Uterus (tissue), 4 donors: ENCODE measurements around the gene MAP7D2. TPM values are rescaled to one million over a fixed set of nuclear protein-coding genes. Genes with fewer than 3 reads are reported as not detected.
A peak's percentile ranks its signal among the peaks of the same experiment; 100 is the strongest.

Source experiments
- DNase-seq, 2 donors: peaks; one replicate each; pipeline ENCODE4 v3.0.0-alpha.2; 2019 to 2020
- H3K27ac ChIP-seq, 2 donors: fragments of 200-600 bp; sonication (generic); 1 replicate in 1 of 2; 2 replicates in 1 of 2; pipeline ENCODE4 v1.5.1; 2016 to 2018
- H3K27me3 ChIP-seq, 2 donors: fragments of 200-600 bp; sonication (generic); one replicate each; pipeline ENCODE4 v1.5.1; 2018 to 2019; ENCODE audit warnings: control low read depth in 1 of 2
- H3K36me3 ChIP-seq, 2 donors: fragments of 200-600 bp; sonication (generic); one replicate each; pipeline ENCODE4 v1.5.1; 2019; ENCODE audit warnings: control low read depth in 1 of 2
- H3K4me1 ChIP-seq, 2 donors: fragments of 200-600 bp; sonication (generic); one replicate each; pipeline ENCODE4 v1.5.1; 2018 to 2019; ENCODE audit warnings: control low read depth in 1 of 2
- H3K4me3 ChIP-seq, 2 donors: fragments of 200-600 bp; sonication (generic); 1 replicate in 1 of 2; 2 replicates in 1 of 2; pipeline ENCODE4 v1.5.1; 2018 to 2019; ENCODE audit warnings: mild to moderate bottlenecking in 1 of 2
- H3K9me3 ChIP-seq, 2 donors: fragments of 200-600 bp; sonication (generic); one replicate each; pipeline ENCODE4 v1.5.1; 2019; ENCODE audit warnings: control low read depth in 1 of 2
- CTCF ChIP-seq, 4 experiments: fragments of 200-600 bp in 2 of 4; fragments of 450-650 bp in 2 of 4; sonication (generic) in 2 of 4; IDR thresholded peaks; one replicate each; pipeline ENCODE4 v1.5.1; 2016 to 2019; ENCODE audit warnings: antibody characterized with exemption in 4 of 4, mild to moderate bottlenecking in 2 of 4, moderate library complexity in 1 of 4
- POLR2A ChIP-seq, 2 donors: fragments of 450-650 bp; IDR thresholded peaks; one replicate each; pipeline ENCODE4 v1.6.1; 2016; ENCODE audit warnings: antibody characterized with exemption in 2 of 2, mild to moderate bottlenecking in 1 of 2, moderate library complexity in 1 of 2
- intact Hi-C: fragments of 100-400 bp; cut with DNase I; formaldehyde crosslinking; loops from one replicate; pipeline ENCODE4 v1.15.1; 2023; ENCODE audit warnings: low total_unique reads
- total RNA-seq, 4 donors: library from RNA; depleted of rRNA in 3 of 4; stranded (reverse); fragments of >200 nt in 3 of 4; gene quantifications; one replicate each; pipeline versions ENCODE4 v1.1.0 to v1.2.4, GENCODE V29; 2014 to 2023
- donor health status: DM: yes; HTN: yes; CAD: no.

The MAP7D2 gene
- total RNA-seq, 4 donors from 2014 or later: 0.55 to 1.2 (median 0.88) TPM; not detected in 1

GRCh38 chrX:20118065-20118824, 1.5 kb upstream of the MAP7D2 start:
- intact Hi-C loops: no loop called here
- no peak overlapping the region for H3K27ac ChIP-seq

GRCh38 chrX:20116087-20116576, 575 bp downstream of the MAP7D2 start:
- H3K4me3 ChIP-seq: peak overlapping the region; percentile 3 to 29
- intact Hi-C loops: no loop called here

More at GRCh38 chrX:20118065-20118824, 1.5 kb upstream of the MAP7D2 start:
- DNase-seq: no peak
- Histone ChIP-seq H3K4me3 (no peak overlapping the region), H3K4me1 (no peaks in the 10 kb centered on the region), H3K27me3 (peaks cover 3 to 10% of the 10 kb centered on the region in 2 donors), H3K36me3 (no peaks in the 10 kb centered on the region), H3K9me3 (no peaks in the 10 kb centered on the region)
- TF ChIP-seq CTCF (IDR thresholded peaks at IDR 0.05): no peak
- TF ChIP-seq POLR2A (IDR thresholded peaks at IDR 0.05): no peak

GRCh38 chrX:20112022-20112774, 4.5 kb downstream of the MAP7D2 start:
- TF ChIP-seq CTCF (IDR thresholded peaks at IDR 0.05): no peak
- no peak for TF ChIP-seq POLR2A (IDR thresholded peaks at IDR 0.05)
- no peak overlapping the region for H3K4me3 ChIP-seq
- H3K27ac ChIP-seq: no peak overlapping the region
- H3K9me3 ChIP-seq: no peaks in the 10 kb centered on the region
- H3K4me1 ChIP-seq: no peaks in the 10 kb centered on the region
- peaks cover 3 to 10% of the 10 kb centered on the region in 2 donors for H3K27me3 ChIP-seq
- intact Hi-C loops: no loop called here
- H3K36me3 ChIP-seq: no peaks in the 10 kb centered on the region
- DNase-seq: no peak

More at GRCh38 chrX:20116087-20116576, 575 bp downstream of the MAP7D2 start:
- Histone ChIP-seq H3K27me3 (peaks cover 3 to 10% of the 10 kb centered on the region in 2 donors), H3K9me3 (no peaks in the 10 kb centered on the region), H3K4me1 (no peaks in the 10 kb centered on the region), H3K27ac (no peak overlapping the region), H3K36me3 (no peaks in the 10 kb centered on the region)
- TF ChIP-seq POLR2A (IDR thresholded peaks at IDR 0.05): no peak
- TF ChIP-seq CTCF (IDR thresholded peaks at IDR 0.05): no peak
- DNase-seq: no peak

- DNase-seq: no peak
- TF ChIP-seq CTCF (IDR thresholded peaks at IDR 0.05) (no peak), POLR2A (IDR thresholded peaks at IDR 0.05) (no peak)
- H3K4me1 ChIP-seq: no peaks in the 10 kb centered on the region
- no peaks in the 10 kb centered on the region for H3K9me3 ChIP-seq
- no peak overlapping the region for H3K27ac ChIP-seq
- H3K27me3 ChIP-seq: peaks cover 3 to 10% of the 10 kb centered on the region in 2 donors
- no peaks in the 10 kb centered on the region for H3K36me3 ChIP-seq
- intact Hi-C loops: no loop called here
- no peak overlapping the region for H3K4me3 ChIP-seq
These were observed 5.4 kb downstream of the MAP7D2 start for GRCh38 chrX:20111271-20111670.
